Cerebellar cortex (tissue), 1 donor: ENCODE data around the gene DNAJC5.

ENCODE experiments used
- DNase-seq: peaks from one replicate; pipeline ENCODE4 v3.0.0-alpha.2; 2015; ENCODE audit warnings: low spot score

The DNAJC5 gene

GRCh38 chr20:63940071-63940471 is 45.1 kb downstream of the DNAJC5 start:
- no peak for DNase-seq

DNA sequence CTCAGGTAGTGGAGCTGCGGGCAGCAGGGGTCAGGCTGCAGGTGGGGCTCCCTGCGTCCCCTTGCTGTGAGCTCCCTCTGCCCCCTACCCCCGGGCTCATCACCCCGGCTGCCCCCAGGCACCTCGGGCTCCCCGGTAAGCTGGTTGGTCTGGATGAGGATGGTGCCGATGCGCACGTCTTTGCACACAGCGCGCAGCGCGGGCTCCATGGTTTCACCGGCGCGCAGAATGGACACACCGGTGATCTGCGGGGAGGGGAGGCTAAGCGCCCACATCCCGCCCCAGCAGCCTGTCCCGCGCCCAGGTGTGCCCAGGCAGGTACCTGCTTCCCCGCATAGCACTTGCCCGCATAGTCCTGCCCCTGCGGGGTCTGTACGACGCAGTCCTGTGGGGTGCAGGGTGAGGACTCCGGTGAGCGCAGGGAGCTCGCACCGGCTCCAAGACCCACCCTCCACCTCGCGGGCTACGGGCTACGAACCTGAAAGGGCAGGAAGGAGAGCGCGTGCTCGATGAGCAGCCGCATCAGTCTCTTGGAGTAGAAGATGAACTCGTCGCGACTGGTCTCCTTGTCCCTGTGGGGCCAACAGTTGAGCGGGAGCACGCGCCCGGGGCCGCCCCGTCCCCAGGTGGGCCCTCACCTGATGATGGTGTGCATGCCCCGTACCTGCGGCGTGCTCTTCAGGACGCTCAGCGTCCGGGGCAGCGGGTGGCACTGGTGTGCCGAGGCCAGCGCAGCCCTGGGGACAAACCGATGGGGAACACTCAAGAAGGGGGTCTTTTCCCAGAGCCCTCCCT is 45.7 kb downstream of the DNAJC5 start:
- DNase-seq: no peak

DNA sequence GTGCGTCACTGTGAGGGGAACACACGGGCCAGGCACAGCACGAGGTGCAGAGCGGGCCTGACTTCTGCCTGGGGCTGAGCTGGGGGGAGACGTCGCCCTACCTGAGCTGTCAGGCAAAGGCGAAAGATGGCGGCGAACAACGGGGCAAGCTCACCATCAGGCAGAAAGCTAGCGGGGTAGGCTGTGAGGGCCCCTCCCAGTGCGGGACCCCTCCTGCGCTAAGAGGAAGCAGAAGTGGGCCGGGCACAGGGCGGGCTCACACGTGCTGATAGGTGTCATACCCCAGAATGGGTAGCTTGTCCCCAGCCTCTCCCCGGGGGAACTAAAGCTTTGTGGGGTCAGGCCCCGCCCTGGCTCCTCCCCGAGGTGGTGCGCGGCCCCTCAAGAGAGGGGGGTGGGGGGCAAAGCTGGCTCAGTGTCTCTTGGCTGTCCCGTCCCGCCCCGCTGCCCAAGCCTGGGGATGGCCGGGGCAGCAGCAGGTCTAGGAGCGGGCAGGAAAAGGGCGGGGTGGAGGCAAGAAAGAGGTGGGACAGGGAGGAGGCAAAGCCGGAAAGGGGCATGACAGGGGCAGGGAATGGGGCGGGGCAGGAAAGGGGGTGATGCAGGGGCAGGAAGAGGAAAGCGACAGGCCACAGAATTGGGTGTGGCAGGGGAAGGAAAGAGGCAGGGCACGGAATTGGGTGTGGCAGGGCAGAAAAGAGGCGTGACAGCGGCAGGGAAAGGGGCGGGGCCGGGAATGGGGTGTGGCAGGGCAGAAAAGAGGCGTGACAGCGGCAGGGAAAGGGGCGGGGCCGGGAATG is 46.6 kb downstream of the DNAJC5 start:
- peak; percentile 42 for DNase-seq

DNA sequence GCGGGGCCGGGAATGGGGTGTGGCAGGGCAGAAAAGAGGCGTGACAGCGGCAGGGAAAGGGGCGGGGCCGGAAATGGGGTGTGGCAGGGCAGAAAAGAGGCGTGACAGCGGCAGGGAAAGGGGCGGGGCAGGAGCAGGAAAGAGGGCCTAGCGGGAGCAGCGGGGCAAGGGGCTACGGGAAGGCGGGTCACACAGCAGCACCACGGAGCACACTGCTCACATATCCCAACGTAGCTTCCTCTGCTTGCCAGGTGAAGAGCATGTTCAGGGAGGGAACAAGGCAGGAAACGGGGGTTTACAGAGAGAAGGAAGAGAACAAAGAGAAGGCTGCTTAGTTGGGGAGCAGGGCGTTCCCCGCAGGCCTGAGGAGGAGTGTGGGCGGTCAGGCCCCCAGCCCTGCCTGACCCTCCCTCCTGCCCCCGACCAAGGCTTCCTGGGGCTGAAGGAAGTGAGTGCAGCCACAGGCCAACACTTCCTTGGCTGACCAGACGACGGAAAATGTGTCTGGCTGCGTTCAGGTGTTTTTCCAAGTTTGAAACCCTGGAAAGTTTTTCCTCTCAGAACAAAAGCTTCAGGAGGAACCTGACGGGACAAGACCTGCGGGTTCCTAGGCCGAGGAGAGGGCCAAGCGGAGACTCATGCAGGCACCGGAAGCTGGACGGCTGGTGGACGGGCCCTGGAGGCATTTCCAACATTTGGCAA is 47.5 kb downstream of the DNAJC5 start:
- no peak for DNase-seq

GRCh38 chr20:63942969-63943807 is 48.3 kb downstream of the DNAJC5 start:
- DNase-seq: no peak

- no peak for DNase-seq
These were observed 48.8 kb downstream of the DNAJC5 start for GRCh38 chr20:63943808-63944077.

- DNase-seq: no peak
These were observed 49.4 kb downstream of the DNAJC5 start for GRCh38 chr20:63944078-63944941.

DNA sequence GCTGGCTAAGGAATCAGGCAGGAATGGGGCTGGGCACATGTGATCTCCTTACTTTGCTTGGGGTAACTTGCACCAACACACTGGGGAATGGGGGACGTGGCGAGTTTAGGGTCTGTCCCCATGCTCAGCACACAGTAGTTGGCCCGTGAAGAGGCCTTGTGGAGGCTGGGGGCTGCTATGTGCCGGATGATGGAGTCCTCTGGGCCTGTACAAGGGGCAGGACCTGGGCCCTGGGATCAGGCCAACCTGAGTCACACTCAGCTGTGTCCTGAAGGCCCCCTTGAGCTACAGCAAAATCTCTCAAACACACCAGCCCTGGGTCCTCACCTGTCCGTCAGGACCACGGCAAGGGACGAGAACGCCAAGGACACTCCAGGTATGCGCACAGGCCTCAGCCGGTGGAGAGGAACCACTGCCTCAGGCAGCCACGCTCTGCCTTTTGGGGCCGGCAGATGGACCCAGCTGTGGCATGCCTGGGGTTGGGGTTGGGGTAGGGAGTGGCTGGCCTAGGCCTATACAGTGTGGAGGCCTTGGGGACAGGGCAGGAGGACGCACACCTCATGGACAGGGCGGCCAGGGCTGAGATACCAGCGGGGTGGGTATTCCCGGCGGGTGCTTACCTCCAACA is 50.2 kb downstream of the DNAJC5 start:
- DNase-seq: no peak

DNA sequence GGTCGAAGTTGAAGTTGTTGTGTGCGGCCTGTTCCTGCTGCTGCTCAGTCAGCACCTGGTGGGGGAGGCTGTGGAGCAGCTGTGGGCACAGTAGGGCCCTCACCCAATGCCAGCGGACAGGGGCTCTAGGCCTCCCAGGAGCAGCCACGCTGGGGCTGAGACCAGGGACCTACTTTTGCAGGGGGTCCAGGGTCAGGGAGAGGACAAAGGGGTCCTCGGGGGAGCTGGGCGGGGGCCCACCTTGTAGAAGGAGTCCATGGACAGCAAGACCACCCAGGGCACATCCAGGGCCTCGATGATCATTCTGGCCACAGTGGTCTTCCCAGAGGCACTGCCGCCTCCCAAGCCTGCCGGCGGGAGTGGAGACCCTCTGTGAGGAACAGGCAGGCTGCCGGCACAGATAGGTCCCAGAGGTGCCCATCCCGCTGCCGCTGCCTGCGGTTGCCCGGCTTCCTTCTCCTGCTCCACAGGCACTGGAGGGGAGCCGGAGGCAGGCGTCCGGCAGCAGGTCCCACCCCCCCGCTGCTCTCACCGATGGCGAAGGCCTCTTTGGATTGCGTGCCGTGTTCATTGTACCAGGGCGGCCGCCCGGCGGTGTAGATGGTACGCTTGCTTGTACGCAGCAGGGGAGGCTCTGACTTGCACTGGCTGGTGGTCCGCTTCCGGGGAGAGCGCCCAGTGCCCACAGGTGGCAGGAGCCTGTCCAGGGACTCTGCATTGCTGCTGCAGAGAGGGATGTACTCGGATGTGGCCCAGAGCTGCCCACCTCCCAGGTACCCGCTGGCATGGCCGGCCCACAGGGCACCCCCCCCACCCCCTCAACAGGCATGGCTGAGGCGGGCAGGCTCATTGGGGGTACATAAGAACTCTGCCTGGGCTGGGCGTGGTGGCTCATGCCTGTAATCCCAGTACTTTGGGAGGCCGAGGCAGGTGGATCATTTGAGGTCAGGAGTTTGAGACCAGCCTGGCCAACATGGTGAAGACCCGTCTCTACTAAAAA is 51.3 kb downstream of the DNAJC5 start:
- DNase-seq: no peak

GRCh38 chr20:63946986-63947637 is 52.2 kb downstream of the DNAJC5 start:
- no peak for DNase-seq

DNA sequence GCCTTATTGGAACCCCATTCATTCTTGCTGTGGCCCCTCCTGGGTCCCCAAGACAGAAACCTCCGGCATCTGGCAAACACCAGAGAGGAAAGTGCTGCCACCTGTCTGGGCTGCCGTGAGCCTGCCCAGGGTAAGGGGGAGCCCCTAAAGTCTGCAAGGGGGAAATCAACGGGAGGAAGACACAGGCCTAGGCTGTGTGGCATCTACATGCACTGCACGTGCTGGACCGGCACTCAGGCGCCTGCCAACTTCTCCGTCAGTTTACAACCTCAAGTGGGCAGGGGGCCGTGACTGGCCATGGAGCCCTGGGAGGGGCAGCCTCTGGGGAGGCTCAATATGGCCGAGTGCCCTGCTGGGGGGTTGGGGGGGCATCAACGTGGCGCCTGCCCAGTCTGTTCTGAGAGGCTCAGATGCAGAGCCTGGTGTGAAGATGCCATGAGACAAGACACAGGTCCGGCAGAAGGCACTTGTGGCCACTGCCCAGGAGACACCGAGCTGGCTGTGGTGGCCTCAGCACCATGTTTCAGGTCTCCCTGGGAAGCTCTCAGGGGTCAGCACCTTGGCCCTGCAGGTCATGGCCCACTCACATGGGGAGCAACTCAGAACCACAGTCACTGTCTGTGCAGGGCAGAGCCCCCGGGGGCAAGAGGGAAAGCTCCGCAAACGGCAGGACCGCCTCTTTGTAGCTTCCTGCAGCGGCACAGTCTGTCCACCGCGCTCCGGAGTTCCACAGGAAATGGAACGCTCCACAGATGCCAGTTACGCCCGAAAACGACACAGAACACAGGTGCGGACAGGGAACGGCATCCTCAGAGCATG is 52.9 kb downstream of the DNAJC5 start:
- peak; percentile 66 for DNase-seq

DNA sequence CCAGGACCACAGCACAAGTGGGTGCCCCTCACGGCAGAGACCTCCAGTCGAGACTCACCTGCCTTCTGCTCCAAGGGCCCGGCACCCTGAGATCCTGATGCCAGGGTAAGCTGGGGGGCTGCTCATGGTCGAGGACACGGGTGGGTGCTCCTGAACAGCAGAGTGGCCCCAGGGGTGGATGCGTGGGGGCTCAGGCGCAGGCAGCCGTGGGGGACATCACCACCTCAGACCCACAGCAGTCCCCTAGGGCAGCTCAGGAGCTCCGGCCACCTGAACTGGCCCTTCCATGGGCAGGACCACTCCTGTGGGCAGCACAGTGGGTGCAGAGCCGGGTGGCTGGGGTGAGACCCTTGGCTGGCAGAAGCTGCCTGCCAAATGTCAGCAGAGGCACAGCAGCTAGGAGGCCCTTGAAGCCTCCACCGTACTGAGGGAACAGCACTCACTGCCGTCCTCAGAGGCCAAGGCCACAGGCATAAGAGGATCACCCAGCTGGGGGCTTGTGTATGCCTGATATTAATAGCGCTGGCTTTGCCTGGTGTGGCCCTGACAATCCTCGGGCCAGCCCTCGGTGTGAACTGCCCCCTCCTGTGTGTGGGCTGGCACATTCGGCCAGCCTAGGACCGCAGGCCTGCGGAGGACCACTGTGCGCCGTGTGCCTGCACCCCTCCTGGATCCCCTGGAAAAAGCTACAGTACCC is 55.9 kb downstream of the DNAJC5 start:
- DNase-seq: no peak

GRCh38 chr20:63951398-63952209 is 56.7 kb downstream of the DNAJC5 start:
- no peak for DNase-seq

GRCh38 chr20:63952210-63952535 is 57.2 kb downstream of the DNAJC5 start:
- no peak for DNase-seq

DNA sequence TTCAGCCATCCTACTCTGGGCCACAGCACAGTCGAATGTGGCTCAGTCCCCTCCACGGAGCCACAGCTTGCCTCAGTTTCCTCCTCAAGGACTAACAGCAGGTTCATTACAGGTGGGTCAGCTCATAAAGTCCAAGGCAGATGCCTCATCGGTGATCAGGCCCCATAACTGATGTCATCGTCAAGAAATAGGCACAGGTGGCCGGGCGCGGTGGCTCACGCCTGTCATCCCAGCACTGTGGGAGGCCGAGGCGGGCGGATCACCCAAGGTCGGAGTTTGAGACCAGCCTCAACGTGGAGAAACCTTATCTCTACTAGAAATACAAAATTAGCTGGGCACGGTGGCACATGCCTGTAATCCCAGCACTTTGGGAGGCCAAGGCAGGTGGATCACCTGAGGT is 57.8 kb downstream of the DNAJC5 start:
- DNase-seq: no peak

- no peak for DNase-seq
These were observed 59.0 kb downstream of the DNAJC5 start for GRCh38 chr20:63953764-63954429.
